Aorta (tissue), 5 donors: ENCODE measurements around the gene STIM1. TPM values are rescaled to one million over a fixed set of nuclear protein-coding genes. Genes with fewer than 3 reads are reported as not detected.

Experiments
- ATAC-seq: fragments of 200-7000 bp; cut with Tn5 transposase; one replicate; pipeline ENCODE4 v1.9.1; 2022; ENCODE audit warnings: moderate library complexity; ENCODE audit not compliant: low FRiP score
- DNase-seq, 2 donors: peaks; one replicate each; pipeline ENCODE4 v3.0.0-alpha.2; 2020
- H3K27ac ChIP-seq, 2 donors: one replicate each; pipeline ENCODE4 v1.5.1; 2013; ENCODE audit warnings: low read length in 2 of 2, mild to moderate bottlenecking in 2 of 2, moderate library complexity in 2 of 2, control low read depth in 1 of 2, inconsistent platforms in 1 of 2, low read depth in 1 of 2
- H3K27me3 ChIP-seq, 2 donors: one replicate each; pipeline ENCODE4 v1.6.1; 2013; ENCODE audit warnings: control low read depth in 1 of 2, low read length in 1 of 2, mild to moderate bottlenecking in 1 of 2, moderate library complexity in 1 of 2; ENCODE audit not compliant: insufficient read depth in 2 of 2, control insufficient read depth in 1 of 2
- H3K36me3 ChIP-seq, 2 donors: one replicate each; pipeline ENCODE4 v1.6.1; 2013; ENCODE audit warnings: control low read depth in 1 of 2, low read length in 1 of 2, mild to moderate bottlenecking in 1 of 2; ENCODE audit not compliant: insufficient read depth in 2 of 2, control insufficient read depth in 1 of 2
- H3K4me1 ChIP-seq, 2 donors: one replicate each; pipeline ENCODE4 v1.6.1; 2013; ENCODE audit warnings: low read length in 2 of 2, control low read depth in 1 of 2, mild to moderate bottlenecking in 1 of 2, moderate library complexity in 1 of 2; ENCODE audit not compliant: insufficient read depth in 2 of 2, control insufficient read depth in 1 of 2
- H3K4me3 ChIP-seq, 2 donors: one replicate each; pipeline ENCODE4 v1.5.1; 2013; ENCODE audit warnings: low read length in 2 of 2, control low read depth in 1 of 2, mild to moderate bottlenecking in 1 of 2
- H3K9me3 ChIP-seq: one replicate; pipeline ENCODE4 v1.6.1; 2013; ENCODE audit warnings: mild to moderate bottlenecking, low read length; ENCODE audit not compliant: control insufficient read depth
- WGBS, 2 donors: extraction: QIAGEN DNeasy Blood & Tissue Kit; methylation state at CpG; one replicate each; pipeline ENCODE4 v1.1.7; 2013; 5-methylcytosine and 5-hydroxymethylcytosine counted together
- intact Hi-C, 2 donors: fragments of 100-400 bp; cut with DNase I; formaldehyde crosslinking; loops; one replicate each; pipeline versions ENCODE4 v1.14.2 to v1.15.0; 2022
- polyA plus RNA-seq, 2 donors: library from polyadenylated mRNA; stranded (reverse); fragments of 200-250 nt; gene quantifications; one replicate each; pipeline ENCODE4 v1.2.3, GENCODE V29; 2013
- total RNA-seq, 2 donors: library from RNA; stranded (reverse); fragmentation: NEBNext Ultra II Directional; extraction: Animal tissue kit (Norgen Biotek cat#: 25700); gene quantifications; one replicate each; pipeline ENCODE4 v1.2.1, GENCODE V29; 2021
- donor health status: healthy with polysubstance abuse.
- donor health status: Bipolar disorder and iron deficiency.
- donor health status: DM: no; HTN: no; CAD: no.
- donor health status: DM: no; HTN: no; CAD: no.
- donor health status: DM: yes; HTN: yes; CAD: no.

STIM1 gene
- total and polyA plus RNA-seq, 4 donors = 14.9 to 69.5 (median 48.8) TPM

GRCh38 chr11:3904228-3904627 is 48.8 kb downstream of the STIM1 start:
- H3K27me3 ChIP-seq = no peaks in the 10 kb centered on the region
- H3K9me3 ChIP-seq = no peaks in the 10 kb centered on the region
- H3K4me3 ChIP-seq = no peak overlapping the region
- no peaks in the 10 kb centered on the region for H3K36me3 ChIP-seq
- ATAC-seq (no peak), DNase-seq (no peak)
- WGBS, 2 donors = 83 to 85% methylated on average over 5 of the region's 5 CpGs
- no peak overlapping the region for H3K27ac ChIP-seq
- H3K4me1 ChIP-seq = peaks cover 2 to 3% of the 10 kb centered on the region in 2 donors
- intact Hi-C loops = no loop called here

GRCh38 chr11:3905080-3905953 is 49.9 kb downstream of the STIM1 start:
- no peaks in the 10 kb centered on the region for H3K9me3 ChIP-seq
- H3K36me3 ChIP-seq = no peaks in the 10 kb centered on the region
- DNase-seq (no peak), ATAC-seq (peak; percentile 42)
- intact Hi-C loops = no loop called here
- H3K27ac ChIP-seq = no peak overlapping the region
- no peaks in the 10 kb centered on the region for H3K27me3 ChIP-seq
- no peak overlapping the region for H3K4me3 ChIP-seq
- 76 to 85% methylated on average over 3 of the region's 3 CpGs for WGBS, 2 donors
- peaks cover 2 to 3% of the 10 kb centered on the region in 2 donors for H3K4me1 ChIP-seq

- Histone ChIP-seq H3K9me3 (no peaks in the 10 kb centered on the region), H3K27me3 (no peaks in the 10 kb centered on the region), H3K4me3 (no peak overlapping the region), H3K36me3 (no peaks in the 10 kb centered on the region), H3K4me1 (peaks cover 2 to 3% of the 10 kb centered on the region in 2 donors), H3K27ac (no peak overlapping the region)
- no peak for ATAC-seq
- intact Hi-C loops = no loop called here
- WGBS, 2 donors = 95 to 98% methylated on average over 2 of the region's 2 CpGs
- no peak for DNase-seq
Observed at GRCh38 chr11:3906166-3906565, 50.7 kb downstream of the STIM1 start.

- H3K36me3 ChIP-seq = no peaks in the 10 kb centered on the region
- H3K9me3 ChIP-seq = no peaks in the 10 kb centered on the region
- no peak overlapping the region for H3K27ac ChIP-seq
- intact Hi-C loops = no loop called here
- DNase-seq = no peak
- no peak overlapping the region for H3K4me3 ChIP-seq
- H3K27me3 ChIP-seq = no peaks in the 10 kb centered on the region
- peaks cover 2 to 4% of the 10 kb centered on the region in 2 donors for H3K4me1 ChIP-seq
- no peak for ATAC-seq
- 86 to 89% methylated on average over 2 of the region's 2 CpGs for WGBS, 2 donors
Observed at GRCh38 chr11:3907590-3907989, 52.1 kb downstream of the STIM1 start.

- WGBS, 2 donors = 31 to 42% methylated on average over 3 of the region's 3 CpGs
- intact Hi-C loops = no loop called here
Observed at GRCh38 chr11:3909901-3910300, 54.4 kb downstream of the STIM1 start.

GRCh38 chr11:3911908-3912505 is 56.5 kb downstream of the STIM1 start:
- DNase-seq (no peak), ATAC-seq (no peak)
- no peaks in the 10 kb centered on the region for H3K9me3 ChIP-seq
- 96 to 98% methylated on average over 3 of the region's 3 CpGs for WGBS, 2 donors
- intact Hi-C loops = no loop called here
- peaks cover 0 to 2% of the 10 kb centered on the region in 2 donors for H3K36me3 ChIP-seq
- H3K4me3 ChIP-seq = no peak overlapping the region
- no peak overlapping the region for H3K27ac ChIP-seq
- no peaks in the 10 kb centered on the region for H3K27me3 ChIP-seq
- H3K4me1 ChIP-seq = peaks cover 0 to 2% of the 10 kb centered on the region in 2 donors

More at GRCh38 chr11:3909901-3910300, 54.4 kb downstream of the STIM1 start:
- DNase-seq (no peak), ATAC-seq (no peak)
- no peak overlapping the region for H3K27ac ChIP-seq
- no peaks in the 10 kb centered on the region for H3K9me3 ChIP-seq
- H3K4me1 ChIP-seq = peaks cover 2% of the 10 kb centered on the region in 2 donors
- H3K36me3 ChIP-seq = peaks cover 0 to 2% of the 10 kb centered on the region in 2 donors
- H3K27me3 ChIP-seq = no peaks in the 10 kb centered on the region
- no peak overlapping the region for H3K4me3 ChIP-seq

GRCh38 chr11:3913921-3914320 is 58.5 kb downstream of the STIM1 start:
- Histone ChIP-seq H3K4me3 (no peak overlapping the region), H3K9me3 (no peaks in the 10 kb centered on the region), H3K27ac (no peak overlapping the region), H3K4me1 (peaks cover 0 to 2% of the 10 kb centered on the region in 2 donors), H3K27me3 (no peaks in the 10 kb centered on the region), H3K36me3 (peaks cover 0 to 2% of the 10 kb centered on the region in 2 donors)
- no peak for DNase-seq
- ATAC-seq = no peak
- 89 to 93% methylated on average over 5 of the region's 5 CpGs for WGBS, 2 donors
- intact Hi-C loops = no loop called here

- Histone ChIP-seq H3K36me3 (peaks cover 0 to 2% of the 10 kb centered on the region in 2 donors), H3K9me3 (no peaks in the 10 kb centered on the region), H3K27ac (no peak overlapping the region), H3K27me3 (no peaks in the 10 kb centered on the region), H3K4me3 (no peak overlapping the region), H3K4me1 (peaks cover 0 to 2% of the 10 kb centered on the region in 2 donors)
- ATAC-seq (no peak), DNase-seq (no peak)
- 52 to 54% methylated on average over 1 of the region's 1 CpG for WGBS, 2 donors
- intact Hi-C loops = no loop called here
Observed at GRCh38 chr11:3914805-3915204, 59.3 kb downstream of the STIM1 start.

- Histone ChIP-seq H3K36me3 (peaks cover 0 to 2% of the 10 kb centered on the region in 2 donors), H3K9me3 (no peaks in the 10 kb centered on the region), H3K27ac (no peak overlapping the region), H3K27me3 (no peaks in the 10 kb centered on the region), H3K4me1 (no peaks in the 10 kb centered on the region), H3K4me3 (no peak overlapping the region)
- ATAC-seq = no peak
- intact Hi-C loops = no loop called here
- no peak for DNase-seq
- 79 to 80% methylated on average over 3 of the region's 3 CpGs for WGBS, 2 donors
Observed at GRCh38 chr11:3916962-3917361, 61.5 kb downstream of the STIM1 start.
